Measurements from ENCODE around the gene AXL. TPM values are rescaled to one million over a fixed set of nuclear protein-coding genes. Genes with fewer than 3 reads are reported as not detected.

AXL gene
- total and polyA plus RNA-seq, 9 of the 15 experiments (the other 6 are each of a cell fraction or from before 2014, with no cell fraction given) = 0.80 to 6.6 (median 1.6) TPM

GRCh38 chr19:41235480-41235879 is 16.5 kb downstream of the AXL start (continued):
- TF ChIP-seq CHD7 (IDR thresholded peaks at IDR 0.05; ENCODE audit: low read depth, low read length) (no peak), ATF4 (CRISPR knock-in tag; IDR thresholded peaks at IDR 0.05) (no peak), ATF3 (IDR thresholded peaks at IDR 0.05) (no peak), ATF3 (CRISPR knock-in tag; conservative IDR thresholded peaks at IDR 0.05) (no peak), UBTF (IDR thresholded peaks at IDR 0.05; ENCODE audit: borderline replicate concordance in 1 of 2, low read depth in 2 of 2, low read length in 2 of 2) (no peak), AFF4 (CRISPR knock-in tag; IDR thresholded peaks at IDR 0.05) (no peak), RBBP5 (IDR thresholded peaks at IDR 0.05; ENCODE audit: borderline replicate concordance, insufficient read depth, low read length, poor library complexity, severe bottlenecking) (no peak)
